H1 (cell line): ENCODE results near the gene MCM9. TPM values are rescaled to one million over a fixed set of nuclear protein-coding genes. Genes with fewer than 3 reads are reported as not detected.

Source experiments
- CTCF ChIA-PET: fragments of 300-600 bp; sonication (Branson Sonifier 250); formaldehyde crosslinking; loops from one replicate; lab custom pipeline; 2021; ENCODE audit not compliant: partially characterized antibody; lab: Charles Lee
- POLR2A ChIA-PET: fragments of 300-600 bp; sonication (Branson Sonifier 250); formaldehyde crosslinking; loops from one replicate; lab custom pipeline; 2021; ENCODE audit warnings: inconsistent platforms; ENCODE audit not compliant: partially characterized antibody; lab: Charles Lee
- DNase-seq, 2 experiments: peaks; one replicate each; pipeline versions ENCODE4 v3.0.0 to v3.0.0-alpha.2; 2010 to 2022; ENCODE audit warnings: low spot score in 2 of 2, low read depth in 1 of 2, mixed read lengths in 1 of 2
- FAIRE-seq: peaks from 2 replicates; lab custom pipeline; 2011; peaks lifted over from hg19 to GRCh38; lab: Jason Lieb, UNC
- H2AFZ ChIP-seq: 2 replicates; pipeline ENCODE4 v1.8.1; 2012; ENCODE audit warnings: low read length, inconsistent platforms
- H2AK5ac ChIP-seq: 2 replicates; pipeline ENCODE4 v1.6.1; 2013; ENCODE audit warnings: low read depth, low read length
- H2BK120ac ChIP-seq: replicated peaks from 2 replicates; pipeline ENCODE3; 2013; ENCODE audit warnings: low read depth, low read length, inconsistent platforms
- H2BK12ac ChIP-seq: 2 replicates; pipeline ENCODE4 v1.6.1; 2013; ENCODE audit warnings: low read depth, low read length
- H2BK15ac ChIP-seq: 2 replicates; pipeline ENCODE4 v1.6.1; 2013; ENCODE audit warnings: low read length
- H2BK20ac ChIP-seq: 2 replicates; pipeline ENCODE4 v1.6.1; 2013; ENCODE audit warnings: low read length
- H2BK5ac ChIP-seq: 2 replicates; pipeline ENCODE4 v1.6.1; 2013; ENCODE audit warnings: low read depth, low read length
- H3K14ac ChIP-seq: 2 replicates; pipeline ENCODE4 v1.6.1; 2013; ENCODE audit warnings: inconsistent platforms; ENCODE audit not compliant: insufficient read length
- H3K18ac ChIP-seq: 2 replicates; pipeline ENCODE4 v1.6.1; 2013; ENCODE audit warnings: low read length; ENCODE audit errors: extremely low read depth
- H3K23ac ChIP-seq: 2 replicates; pipeline ENCODE4 v1.6.1; 2013; ENCODE audit warnings: inconsistent platforms; ENCODE audit not compliant: insufficient read length
- H3K23me2 ChIP-seq: 2 replicates; pipeline ENCODE4 v1.6.1; 2013; ENCODE audit warnings: low read depth, low read length
- H3K27ac ChIP-seq: 2 replicates; pipeline ENCODE4 v1.6.1; 2011; ENCODE audit warnings: low read depth, low read length, inconsistent platforms
- H3K27me3 ChIP-seq, 4 experiments: replicated peaks in 1 of 4; 1 replicate in 1 of 4; 2 replicates in 3 of 4; pipeline versions ENCODE4 v1.6.1 to v1.8.1; 2011 to 2013; ENCODE audit warnings: low read length in 3 of 4, mild to moderate bottlenecking in 3 of 4, inconsistent platforms in 2 of 4, mixed read lengths in 2 of 4, moderate library complexity in 1 of 4; ENCODE audit not compliant: control insufficient read depth in 3 of 4, insufficient read depth in 3 of 4; ENCODE audit errors: extremely low read depth in 1 of 4
- H3K36me3 ChIP-seq, 4 experiments: 2 replicates each; pipeline versions ENCODE4 v1.6.1 to v1.8.1; 2011 to 2013; ENCODE audit warnings: mild to moderate bottlenecking in 4 of 4, low read length in 3 of 4, moderate library complexity in 2 of 4, control low read depth in 1 of 4, inconsistent platforms in 1 of 4; ENCODE audit not compliant: insufficient read depth in 4 of 4, control insufficient read depth in 2 of 4
- H3K4ac ChIP-seq: replicated peaks from 2 replicates; pipeline ENCODE3; 2013; ENCODE audit warnings: low read length, low read depth, mixed read lengths, inconsistent platforms; ENCODE audit not compliant: insufficient read length
- H3K4me1 ChIP-seq, 4 experiments: replicated peaks in 1 of 4; 1 replicate in 1 of 4; 2 replicates in 3 of 4; pipeline versions ENCODE4 v1.6.1 to v1.8.1; 2011 to 2013; ENCODE audit warnings: low read length in 3 of 4, inconsistent platforms in 2 of 4, mixed read lengths in 1 of 4; ENCODE audit not compliant: insufficient read depth in 4 of 4, control insufficient read depth in 3 of 4
- H3K4me2 ChIP-seq, 2 experiments: 2 replicates each; pipeline versions ENCODE4 v1.6.1 to v1.8.1; 2011 to 2013; ENCODE audit warnings: low read depth in 2 of 2, low read length in 2 of 2, control low read depth in 1 of 2, inconsistent platforms in 1 of 2, mild to moderate bottlenecking in 1 of 2; ENCODE audit not compliant: insufficient read depth in 1 of 2
- H3K4me3 ChIP-seq, 4 experiments: fragments of 200-600, 300-600 bp in 1 of 4; sonication (generic), shearing (Covaris generic), sonication (Bioruptor Twin) in 1 of 4; 2 replicates each; pipeline versions ENCODE4 v1.5.1 to v1.8.1; 2011 to 2016; ENCODE audit warnings: low read length in 4 of 4, low read depth in 3 of 4, control low read depth in 2 of 4, inconsistent platforms in 2 of 4, mild to moderate bottlenecking in 2 of 4, mixed read lengths in 1 of 4, moderate library complexity in 1 of 4; ENCODE audit not compliant: insufficient read depth in 2 of 4; ENCODE audit errors: extremely low read depth in 1 of 4
- H3K56ac ChIP-seq: replicated peaks from 2 replicates; pipeline ENCODE3; 2013; ENCODE audit warnings: low read depth, mild to moderate bottlenecking, mixed read lengths, low read length, inconsistent platforms; ENCODE audit not compliant: insufficient read length
- H3K79me1 ChIP-seq: 2 replicates; pipeline ENCODE4 v1.6.1; 2013; ENCODE audit warnings: low read depth, low read length, control low read depth
- H3K79me2 ChIP-seq, 2 experiments: 2 replicates each; pipeline versions ENCODE4 v1.6.1 to v1.8.1; 2012 to 2013; ENCODE audit warnings: low read length in 2 of 2, mild to moderate bottlenecking in 2 of 2, inconsistent platforms in 1 of 2; ENCODE audit not compliant: insufficient read depth in 2 of 2, control insufficient read depth in 1 of 2
- H3K9ac ChIP-seq, 4 experiments: replicated peaks in 1 of 4; 1 replicate in 1 of 4; 2 replicates in 3 of 4; pipeline versions ENCODE4 v1.6.1 to v1.8.1; 2011 to 2013; ENCODE audit warnings: low read depth in 3 of 4, low read length in 3 of 4, control low read depth in 2 of 4, mild to moderate bottlenecking in 2 of 4, moderate library complexity in 2 of 4, inconsistent platforms in 1 of 4; ENCODE audit errors: extremely low read depth in 1 of 4
- H3K9me3 ChIP-seq, 2 experiments: 2 replicates each; pipeline versions ENCODE4 v1.6.1 to v1.8.1; 2012 to 2013; ENCODE audit warnings: mild to moderate bottlenecking in 2 of 2, moderate library complexity in 2 of 2, control low read depth in 1 of 2, inconsistent platforms in 1 of 2, low read depth in 1 of 2, low read length in 1 of 2, mixed read lengths in 1 of 2; ENCODE audit not compliant: insufficient read depth in 2 of 2
- H4K20me1 ChIP-seq, 2 experiments: replicated peaks in 1 of 2; 2 replicates each; pipeline versions ENCODE3 to v1.8.1; 2011 to 2013; ENCODE audit warnings: inconsistent platforms in 2 of 2, low read length in 2 of 2, mild to moderate bottlenecking in 1 of 2; ENCODE audit not compliant: insufficient read depth in 2 of 2, control insufficient read depth in 1 of 2
- H4K5ac ChIP-seq: 2 replicates; pipeline ENCODE4 v1.6.1; 2013; ENCODE audit warnings: low read length, low read depth, mixed read lengths, inconsistent platforms; ENCODE audit not compliant: insufficient read length
- H4K8ac ChIP-seq: 2 replicates; pipeline ENCODE4 v1.8.0; 2013; ENCODE audit warnings: mild to moderate bottlenecking, moderate library complexity, low read length, inconsistent platforms; ENCODE audit not compliant: insufficient read depth; ENCODE audit errors: extremely low read depth
- H4K91ac ChIP-seq: replicated peaks from 2 replicates; pipeline ENCODE3; 2013; ENCODE audit warnings: low read length, mixed read lengths, inconsistent platforms; ENCODE audit not compliant: insufficient read length
- ATF3 ChIP-seq: IDR thresholded peaks from 2 replicates; pipeline ENCODE4 v1.6.1; 2011; ENCODE audit warnings: low read depth, mild to moderate bottlenecking, low read length; ENCODE audit not compliant: insufficient read depth
- WGBS, 2 experiments: shearing (Covaris generic) in 1 of 2; methylation state at CpG; one replicate each; pipeline versions ENCODE4 v1.1.6 to v1.1.7; 2013 to 2015; ENCODE audit warnings: low lambda C conversion rate in 2 of 2, mixed read lengths in 2 of 2, inconsistent platforms in 1 of 2, low coverage in 1 of 2, missing lambda C conversion rate in 1 of 2; ENCODE audit not compliant: insufficient replicate concordance in 2 of 2, insufficient coverage in 1 of 2, insufficient read length in 1 of 2; ENCODE audit errors: extremely low coverage in 1 of 2, missing lambda C conversion rate in 1 of 2; 5-methylcytosine and 5-hydroxymethylcytosine counted together
- polyA plus RNA-seq, 7 experiments: library from polyadenylated mRNA; depleted of rRNA in 3 of 7; stranded (reverse) in 5 of 7; unstranded in 2 of 7; fragments of >200 nt in 5 of 7; fragments of 200-250 nt in 2 of 7; gene quantifications; 1 replicate in 5 of 7; 2 replicates in 1 of 7; 4 replicates in 1 of 7; pipeline versions ENCODE4 v1.2.1 to v1.2.3, GENCODE V29; 2011 to 2013; ENCODE audit warnings: missing spikeins in 2 of 7, mixed read lengths in 2 of 7
- total RNA-seq: library from RNA; stranded (reverse); fragmentation: NEBNext Ultra II Directional; extraction: Animal tissue kit (Norgen Biotek cat#: 25700); gene quantifications from 2 replicates; pipeline ENCODE4 v1.2.1, GENCODE V29; 2021

Gene MCM9
- total and polyA plus RNA-seq, 2 of the 8 experiments (the other 6 are each of a cell fraction or from before 2014, with no cell fraction given), result 3.7 to 11.4 TPM

DNA sequence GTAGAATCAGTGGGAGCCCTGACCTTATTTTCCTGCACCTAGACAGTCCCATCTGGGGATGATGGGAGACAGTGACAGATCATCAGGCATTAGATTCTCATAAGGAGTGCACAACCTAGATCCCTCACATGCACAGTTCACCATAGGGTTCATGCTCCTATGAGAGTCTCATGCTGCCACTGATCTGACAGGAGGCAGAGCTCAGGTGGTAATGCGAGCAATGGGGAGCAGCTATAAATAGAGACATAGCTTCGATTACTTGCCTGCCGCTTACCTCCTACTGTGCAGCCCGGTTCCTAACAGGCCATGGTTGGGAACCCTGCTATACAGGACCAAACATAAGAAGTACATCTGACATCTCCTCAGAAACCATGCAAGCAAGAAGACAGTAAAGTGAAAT lies 72.5 kb downstream of the MCM9 start:
- Histone ChIP-seq H4K91ac (no peak overlapping the region), H2BK12ac (no peak overlapping the region), H2BK120ac (no peak overlapping the region), H3K23me2 (no peaks in the 10 kb centered on the region), H3K9ac (no peak overlapping the region), H2BK5ac (no peak overlapping the region), H3K4me1 (peaks cover 0 to 3% (median 0%) of the 10 kb centered on the region in 4 experiments; a peak in 2 of 7 replicates), H3K4me2 (no peak overlapping the region), H3K79me2 (peaks cover 0 to 5% of the 10 kb centered on the region in 2 experiments; a peak in 1 of 4 replicates), H3K36me3 (no peaks in the 10 kb centered on the region), H2BK15ac (no peak overlapping the region), H3K9me3 (peaks cover 3 to 6% of the 10 kb centered on the region in 2 experiments; a peak in 3 of 4 replicates), H3K18ac (no peak overlapping the region), H4K5ac (no peak overlapping the region), H3K4ac (no peak overlapping the region), H3K56ac (no peak overlapping the region), H3K14ac (no peak overlapping the region), H3K23ac (no peak overlapping the region), H2AFZ (no peak overlapping the region), H4K8ac (no peak overlapping the region), H3K27ac (no peak overlapping the region), H2AK5ac (no peak overlapping the region), H4K20me1 (no peaks in the 10 kb centered on the region), H3K27me3 (no peaks in the 10 kb centered on the region), H2BK20ac (no peak overlapping the region), H3K79me1 (no peaks in the 10 kb centered on the region), H3K4me3 (no peak overlapping the region)
- ChIA-PET CTCF (interaction anchor here (0.6 kb wide), 1 partner anchor 99 kb away, joined by 3 read pairs; no protein-coding TSS in a partner anchor), POLR2A (no interaction called here)
- TF ChIP-seq ATF3, result no peak
- no peak for FAIRE-seq
- DNase-seq, result no peak
- 94% methylated on average over 4 of the region's 4 CpGs; no CpG with 5 or more reads in 1 of the 2 experiments for WGBS, 2 experiments
